ENCODE measurements around the gene JAK2. TPM values are rescaled to one million over a fixed set of nuclear protein-coding genes. Genes with fewer than 3 reads are reported as not detected.
A peak's percentile ranks its signal among the peaks of the same experiment; 100 is the strongest.
"Not testable (repeated sequence)": the region's sequence is repeated elsewhere in the genome, so short reads cannot be mapped to it uniquely, and the experiment has no call there.

The JAK2 gene
- total RNA-seq, result 10 to 100 TPM; 25.7 to 27.2 TPM

GRCh38 chr9:4984621-4985385 is at the start of gene JAK2:
JAK2 (plus strand) TSS chr9:4985272; CDS start chr9:5021988, 36,716 bp downstream.
- ATAC-seq (peak; percentile 88), DNase-seq (peak; percentile 93)
- ChIA-PET POLR2A (interaction anchor here (0.7 to 2.7 kb wide), 17 partner anchors 10 to 644 kb away, joined by 3 to 58 read pairs (median 6); partner anchors contain the start of genes AK3, CD274, RCL1 and RIC1), CTCF (interaction anchor here (0.6 to 10.3 kb wide), 12 partner anchors 11 to 454 kb away, joined by 3 to 89 read pairs (median 7); partner anchors contain the start of gene RCL1)
- peaks cover 12% of the 10 kb centered on the region for H3K36me3 Mint-ChIP-seq (ENCODE audit: low read depth)
- H3K9me3 Mint-ChIP-seq (ENCODE audit: insufficient read depth), result no peaks in the 10 kb centered on the region
- H3K4me3 Mint-ChIP-seq, result peak within 1 kb of the TSS; percentile 96
- peaks cover 48% of the 10 kb centered on the region for H3K4me1 Mint-ChIP-seq (ENCODE audit: low read depth)
- H3K27ac Mint-ChIP-seq, result peak within 1 kb of the TSS; percentile 97
- no peaks in the 10 kb centered on the region for H3K27me3 Mint-ChIP-seq (ENCODE audit: low read depth)

DNA sequence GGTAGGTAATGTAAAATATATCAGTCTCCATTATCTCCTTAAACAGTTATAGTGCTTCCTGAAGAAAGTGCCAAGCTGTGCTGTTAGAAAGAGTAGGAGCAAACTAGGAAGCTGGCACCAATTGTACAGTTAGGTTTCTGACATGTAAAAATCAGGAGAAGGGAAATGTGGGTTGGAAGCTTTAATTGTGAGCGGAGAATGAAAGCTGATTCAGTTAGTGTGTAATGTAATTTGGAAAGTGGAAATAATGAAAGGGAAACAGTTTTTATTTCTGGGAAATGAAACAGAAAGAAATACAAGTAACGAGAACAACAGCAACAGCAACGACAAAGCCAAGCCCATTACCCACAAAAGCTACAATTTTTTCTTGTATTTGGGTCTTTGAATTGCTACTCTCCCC is 48.8 kb upstream of the JAK2 start:
- H3K27me3 Mint-ChIP-seq (ENCODE audit: low read depth), result no peaks in the 10 kb centered on the region
- POLR2A ChIA-PET, result interaction anchor here (0.6 to 6.6 kb wide), 4 partner anchors 12 to 49 kb away, joined by 3 to 58 read pairs (median 8); partner anchors contain the start of gene JAK2
- peak overlapping the region; percentile 88 for H3K27ac Mint-ChIP-seq
- no peaks in the 10 kb centered on the region for H3K9me3 Mint-ChIP-seq (ENCODE audit: insufficient read depth)
- CTCF ChIA-PET, result interaction anchor here (0.8 to 2.9 kb wide), 5 partner anchors 9 to 177 kb away, joined by 3 to 19 read pairs (median 5); no protein-coding TSS in a partner anchor
- peaks cover 67% of the 10 kb centered on the region for H3K4me1 Mint-ChIP-seq (ENCODE audit: low read depth)
- DNase-seq (peak; percentile 35), ATAC-seq (peak; percentile 24)
- peaks cover 6% of the 10 kb centered on the region for H3K36me3 Mint-ChIP-seq (ENCODE audit: low read depth)
- H3K4me3 Mint-ChIP-seq, result peak overlapping the region; percentile 59

GRCh38 chr9:4936823-4937222 is 48.2 kb upstream of the JAK2 start:
- Mint-ChIP-seq H3K4me1 (ENCODE audit: low read depth) (peaks cover 68% of the 10 kb centered on the region), H3K36me3 (ENCODE audit: low read depth) (peaks cover 6% of the 10 kb centered on the region), H3K27me3 (ENCODE audit: low read depth) (no peaks in the 10 kb centered on the region), H3K9me3 (ENCODE audit: insufficient read depth) (no peaks in the 10 kb centered on the region), H3K27ac (peak overlapping the region; percentile 91), H3K4me3 (peak overlapping the region; percentile 57)
- POLR2A ChIA-PET, result interaction anchor here (0.6 to 6.6 kb wide), 4 partner anchors 12 to 49 kb away, joined by 3 to 58 read pairs (median 8); partner anchors contain the start of gene JAK2
- CTCF ChIA-PET, result interaction anchor here (0.8 to 2.9 kb wide), 5 partner anchors 10 to 178 kb away, joined by 3 to 19 read pairs (median 5); no protein-coding TSS in a partner anchor
- ATAC-seq (peak; percentile 16), DNase-seq (peak; percentile 36)

DNA sequence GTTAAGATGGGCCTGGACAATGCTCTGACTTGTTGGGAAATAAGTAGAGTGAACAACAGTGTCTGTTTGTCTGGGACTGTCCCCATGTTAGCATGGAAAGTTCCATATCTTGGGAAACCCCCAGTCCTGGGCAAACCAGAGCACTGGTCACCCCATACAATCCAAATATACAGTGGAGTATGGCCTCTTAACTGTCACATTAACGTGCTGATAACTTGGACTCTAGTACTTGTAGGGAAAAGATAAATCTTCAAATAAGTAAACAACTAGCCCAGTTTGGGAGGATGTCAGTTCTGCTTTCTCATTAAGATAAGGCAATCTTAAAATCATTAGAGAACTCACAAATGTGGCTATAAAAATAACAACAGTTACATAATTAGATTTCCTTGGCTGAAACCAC is 47.6 kb upstream of the JAK2 start:
- Mint-ChIP-seq H3K27ac (peak overlapping the region; percentile 91), H3K27me3 (ENCODE audit: low read depth) (no peaks in the 10 kb centered on the region), H3K36me3 (ENCODE audit: low read depth) (peaks cover 6% of the 10 kb centered on the region), H3K4me3 (no peak overlapping the region), H3K4me1 (ENCODE audit: low read depth) (peaks cover 68% of the 10 kb centered on the region), H3K9me3 (ENCODE audit: insufficient read depth) (no peaks in the 10 kb centered on the region)
- ChIA-PET CTCF (interaction anchor here (1.1 to 2.9 kb wide), 7 partner anchors 13 to 175 kb away, joined by 3 to 20 read pairs (median 8); no protein-coding TSS in a partner anchor), POLR2A (interaction anchor here (1.5 to 6.6 kb wide), 2 partner anchors 48 to 197 kb away, joined by 3 to 58 read pairs; partner anchors contain the start of gene JAK2)
- DNase-seq (no peak), ATAC-seq (no peak)

DNA sequence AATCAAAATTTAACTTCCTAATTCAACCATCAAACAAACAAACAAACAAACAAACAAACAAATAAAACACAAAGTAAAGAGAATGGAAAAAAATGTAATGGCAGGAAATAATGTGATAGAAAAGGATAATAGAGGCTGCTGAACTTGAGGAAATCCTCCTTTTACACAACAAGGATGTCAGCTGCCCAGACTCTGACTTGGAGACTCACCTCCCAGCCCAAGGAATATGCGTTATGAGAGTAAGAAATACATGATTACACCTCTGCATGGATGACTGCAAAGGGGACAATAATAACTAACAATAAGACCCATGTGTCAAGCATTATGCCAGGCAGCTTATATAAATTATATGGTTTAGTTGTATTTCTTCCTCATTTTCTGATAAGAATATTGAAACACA is 46.6 kb upstream of the JAK2 start:
- Mint-ChIP-seq H3K9me3 (ENCODE audit: insufficient read depth) (no peaks in the 10 kb centered on the region), H3K4me3 (peak overlapping the region; percentile 54), H3K36me3 (ENCODE audit: low read depth) (peaks cover 2% of the 10 kb centered on the region), H3K27ac (peak overlapping the region; percentile 56), H3K4me1 (ENCODE audit: low read depth) (peaks cover 75% of the 10 kb centered on the region), H3K27me3 (ENCODE audit: low read depth) (no peaks in the 10 kb centered on the region)
- POLR2A ChIA-PET, result interaction anchor here (0.7 to 6.6 kb wide), 6 partner anchors 32 to 259 kb away, joined by 3 to 58 read pairs (median 3); partner anchors contain the start of genes CDC37L1 and JAK2
- ATAC-seq (peak; percentile 8), DNase-seq (no peak)
- CTCF ChIA-PET, result interaction anchor here (1.2 to 2.2 kb wide), 7 partner anchors 12 to 176 kb away, joined by 4 to 20 read pairs (median 5); no protein-coding TSS in a partner anchor

DNA sequence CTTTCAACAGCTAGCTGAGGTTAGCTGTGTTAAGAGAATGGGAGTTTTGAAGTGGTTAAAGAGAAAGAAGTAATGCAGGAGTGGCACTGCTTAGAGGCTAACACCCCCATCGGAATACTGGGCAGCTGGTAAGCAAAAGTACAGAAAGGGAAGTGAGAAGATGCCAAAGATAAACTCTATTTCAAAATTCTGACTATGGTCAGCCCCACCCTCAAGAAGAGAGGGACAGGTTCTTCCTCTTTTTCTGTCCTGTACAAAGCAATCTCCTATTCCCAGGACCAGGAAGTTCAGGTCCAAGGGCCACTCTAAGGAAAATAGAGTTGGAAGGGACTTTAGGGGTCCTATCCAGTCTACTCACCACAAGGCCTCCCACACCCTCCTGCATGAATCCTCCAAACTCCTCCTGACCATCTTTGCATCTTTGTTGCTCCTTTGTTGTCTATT is 45.9 kb upstream of the JAK2 start:
- ChIA-PET POLR2A (interaction anchor here (1.1 to 6.6 kb wide), 3 partner anchors 31 to 49 kb away, joined by 3 to 58 read pairs (median 3); partner anchors contain the start of gene JAK2), CTCF (interaction anchor here (1.0 to 2.2 kb wide), 8 partner anchors 12 to 177 kb away, joined by 3 to 20 read pairs (median 4); no protein-coding TSS in a partner anchor)
- DNase-seq (peak; percentile 37), ATAC-seq (peak; percentile 88)
- Mint-ChIP-seq H3K27ac (peak overlapping the region; percentile 56), H3K9me3 (ENCODE audit: insufficient read depth) (no peaks in the 10 kb centered on the region), H3K4me3 (peak overlapping the region; percentile 47), H3K4me1 (ENCODE audit: low read depth) (peaks cover 79% of the 10 kb centered on the region), H3K27me3 (ENCODE audit: low read depth) (no peaks in the 10 kb centered on the region), H3K36me3 (ENCODE audit: low read depth) (peaks cover 2% of the 10 kb centered on the region)

DNA sequence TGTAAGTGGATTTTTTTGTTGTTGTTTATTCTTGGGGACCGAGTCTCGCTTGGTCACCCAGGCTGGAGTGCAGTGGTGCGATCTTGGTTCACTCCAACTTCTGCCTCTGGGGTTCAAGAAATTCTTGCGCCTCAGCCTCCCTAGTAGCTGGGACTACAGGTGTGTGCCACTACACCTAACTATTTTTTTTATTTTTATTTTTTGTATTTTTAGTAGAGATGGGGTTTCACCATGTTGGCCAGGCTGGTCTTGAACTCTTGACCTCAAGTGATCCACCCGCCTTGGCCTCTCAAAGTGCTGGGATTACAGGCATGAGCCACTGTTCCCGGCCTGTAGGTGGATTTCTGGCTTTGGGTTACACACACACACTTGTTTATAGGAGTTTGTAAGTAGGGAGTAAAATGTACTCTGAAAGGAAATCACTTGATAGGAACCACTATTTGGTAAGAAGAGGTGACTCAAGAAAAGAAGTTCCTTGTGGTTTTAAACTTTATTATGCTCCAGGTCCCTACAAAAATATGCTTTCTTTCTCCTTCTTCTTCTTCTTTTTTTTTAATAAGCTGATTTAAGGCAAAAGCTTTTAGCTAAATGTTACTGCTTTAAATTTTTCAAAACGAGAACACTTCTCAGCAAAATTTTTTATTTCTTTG is 42.9 kb upstream of the JAK2 start:
- H3K4me3 Mint-ChIP-seq; DNase-seq; H3K36me3 Mint-ChIP-seq (ENCODE audit: low read depth); H3K27ac Mint-ChIP-seq; H3K27me3 Mint-ChIP-seq (ENCODE audit: low read depth); H3K9me3 Mint-ChIP-seq (ENCODE audit: insufficient read depth); ATAC-seq: not testable (repeated sequence)
- POLR2A ChIA-PET, result interaction anchor here (0.8 to 2.2 kb wide), 2 partner anchors 43 to 65 kb away, joined by 3 to 7 read pairs; partner anchors contain the start of gene JAK2
- H3K4me1 Mint-ChIP-seq (ENCODE audit: low read depth), result peaks cover 69% of the 10 kb centered on the region
- CTCF ChIA-PET, result interaction anchor here (0.7 to 1.5 kb wide), 8 partner anchors 11 to 691 kb away, joined by 3 to 6 read pairs (median 3); no protein-coding TSS in a partner anchor

DNA sequence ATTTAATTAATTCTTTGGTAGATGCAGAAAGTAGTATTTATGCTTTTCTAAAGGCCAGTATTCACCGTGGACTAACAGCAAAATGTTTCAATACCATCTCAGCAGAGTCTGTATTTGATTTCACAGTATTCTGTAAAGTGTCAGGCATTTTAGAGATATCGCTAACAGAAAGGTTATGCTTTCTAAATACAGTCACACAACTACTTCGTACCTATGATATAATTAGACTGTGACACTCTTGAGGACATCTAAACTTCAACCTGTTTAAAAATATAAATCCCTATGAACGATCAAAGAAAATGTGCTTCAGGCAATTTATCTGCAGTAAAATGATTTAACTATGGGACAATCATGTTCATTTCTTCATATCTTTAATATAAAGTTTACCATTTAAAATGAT is 41.7 kb upstream of the JAK2 start:
- DNase-seq (no peak), ATAC-seq (no peak)
- Mint-ChIP-seq H3K4me1 (ENCODE audit: low read depth) (peaks cover 57% of the 10 kb centered on the region), H3K4me3 (no peak overlapping the region), H3K27me3 (ENCODE audit: low read depth) (no peaks in the 10 kb centered on the region), H3K9me3 (ENCODE audit: insufficient read depth) (peaks cover 3% of the 10 kb centered on the region), H3K27ac (no peak overlapping the region), H3K36me3 (ENCODE audit: low read depth) (peaks cover 2% of the 10 kb centered on the region)
- ChIA-PET POLR2A (interaction anchor here (2.2 kb wide), 1 partner anchor 42 kb away, joined by 7 read pairs; the partner anchor contains the start of gene JAK2), CTCF (interaction anchor here (1.1 to 1.5 kb wide), 3 partner anchors 13 to 180 kb away, joined by 3 to 6 read pairs (median 5); no protein-coding TSS in a partner anchor)

DNA sequence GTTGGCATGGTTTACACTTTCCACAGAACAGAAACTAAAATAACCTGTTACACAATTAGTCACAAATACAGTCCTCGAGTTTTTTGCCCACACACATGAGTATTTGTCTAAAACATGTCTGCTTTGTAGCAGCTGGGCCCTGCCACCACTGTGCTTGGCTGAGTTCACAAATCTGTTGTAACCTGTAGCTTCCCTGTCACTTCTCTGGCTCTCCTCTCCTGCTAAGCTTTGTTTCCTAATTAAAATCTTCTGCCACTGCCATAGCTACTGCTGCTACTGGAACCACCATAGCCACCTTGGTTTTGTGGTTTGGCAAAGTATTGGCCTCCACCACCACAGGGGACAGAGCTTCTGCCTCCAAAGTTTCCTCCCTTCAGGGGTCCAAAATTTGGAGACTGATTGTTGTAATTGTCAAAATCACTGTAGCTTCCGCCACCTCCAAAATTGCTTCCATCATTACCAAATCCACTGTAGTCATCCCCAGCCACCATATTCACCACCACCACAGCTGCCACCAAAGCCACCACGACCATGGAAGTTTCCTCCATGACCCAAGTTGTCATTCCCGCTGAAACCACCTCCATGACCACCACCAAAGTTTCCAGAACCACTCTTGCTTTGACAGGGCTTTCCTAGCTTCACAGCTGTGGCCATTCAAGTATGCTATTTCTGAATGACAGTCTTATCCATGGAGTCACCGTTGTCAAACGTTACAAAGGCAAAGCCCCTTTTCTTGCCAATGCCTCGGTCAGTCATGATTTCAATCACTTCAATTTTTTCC is 40.5 kb upstream of the JAK2 start:
- not testable (repeated sequence) for H3K27me3 Mint-ChIP-seq (ENCODE audit: low read depth); H3K36me3 Mint-ChIP-seq (ENCODE audit: low read depth); H3K4me3 Mint-ChIP-seq; ATAC-seq; H3K9me3 Mint-ChIP-seq (ENCODE audit: insufficient read depth)
- DNase-seq, result peak; percentile 54
- peak overlapping the region; percentile 84 for H3K27ac Mint-ChIP-seq
- H3K4me1 Mint-ChIP-seq (ENCODE audit: low read depth), result peaks cover 45% of the 10 kb centered on the region
- POLR2A ChIA-PET, result interaction anchor here (0.6 to 0.7 kb wide), 2 partner anchors 40 to 137 kb away, joined by 3 read pairs; partner anchors contain the start of gene JAK2
- CTCF ChIA-PET, result interaction anchor here (0.9 to 1.4 kb wide), 3 partner anchors 21 to 182 kb away, joined by 3 to 4 read pairs (median 3); no protein-coding TSS in a partner anchor

- Mint-ChIP-seq H3K4me3 (no peak overlapping the region), H3K27me3 (ENCODE audit: low read depth) (no peaks in the 10 kb centered on the region), H3K27ac (no peak overlapping the region), H3K9me3 (ENCODE audit: insufficient read depth) (peaks cover 3% of the 10 kb centered on the region), H3K36me3 (ENCODE audit: low read depth) (peaks cover 3% of the 10 kb centered on the region), H3K4me1 (ENCODE audit: low read depth) (peaks cover 30% of the 10 kb centered on the region)
- DNase-seq, result no peak
- POLR2A ChIA-PET, result interaction anchor here (1.7 kb wide), 1 partner anchor 38 kb away, joined by 6 read pairs; the partner anchor contains the start of gene JAK2
- ATAC-seq, result no peak
- CTCF ChIA-PET, result interaction anchor here (1.3 kb wide), 1 partner anchor 41 kb away, joined by 3 read pairs; no protein-coding TSS in a partner anchor
Measured at GRCh38 chr9:4946937-4947336, 38.1 kb upstream of the JAK2 start.
